ENCODE measurements around the gene UBXN7. TPM values are rescaled to one million over a fixed set of nuclear protein-coding genes. Genes with fewer than 3 reads are reported as not detected.

Gene UBXN7
- total and polyA plus RNA-seq, 2 of the 13 experiments (the other 11 are each of a cell fraction or from before 2014, with no cell fraction given), result 12.5 to 15.9 TPM

DNA sequence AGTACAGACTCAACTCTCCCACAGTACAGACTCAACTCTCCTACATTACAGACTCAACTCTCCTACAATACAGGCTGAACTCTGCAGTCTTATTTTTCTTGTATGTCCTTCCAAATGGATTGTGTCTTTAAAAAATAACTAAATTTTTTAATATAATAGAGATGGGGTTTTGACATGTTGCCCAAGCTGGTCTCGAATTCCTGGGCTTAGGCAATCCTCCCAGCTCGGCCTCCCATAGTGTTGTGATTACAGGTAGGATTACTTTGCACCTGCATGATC, 31.2 kb upstream of the UBXN7 start:
- no TSS peak for BruUV-seq (replicated peaks)
- H2AFZ ChIP-seq (ENCODE audit: low read length), result no peak overlapping the region
- H3K4me3 ChIP-seq (replicated peaks in 1 of 3; ENCODE audit: insufficient read depth in 1 of 3, low read depth in 2 of 3, low read length in 3 of 3), result no peak overlapping the region
- no peaks in the 10 kb centered on the region for H3K27me3 ChIP-seq (ENCODE audit: control insufficient read depth in 1 of 2, insufficient read depth in 2 of 2, low read length in 2 of 2)
- H3K4me1 ChIP-seq (ENCODE audit: insufficient read depth, low read length), result no peaks in the 10 kb centered on the region
- H3K79me2 ChIP-seq (ENCODE audit: insufficient read depth, low read length), result no peaks in the 10 kb centered on the region
- ATAC-seq, result no peak
- 71% methylated on average over 2 of the region's 2 CpGs for WGBS (ENCODE audit: low lambda C conversion rate)
- no peak for DNase-seq (ENCODE audit: low spot score)
- H3K27ac ChIP-seq (ENCODE audit: extremely low read length, insufficient read depth, low read length), result no peak overlapping the region
- CTCF ChIA-PET (ENCODE audit: low intra/inter-chr PET ratio, low total read pairs), result no interaction called here
- no peaks in the 10 kb centered on the region for H3K36me3 ChIP-seq (replicated peaks in 1 of 2; ENCODE audit: control insufficient read depth in 1 of 2, insufficient read depth in 2 of 2, low read length in 2 of 2)
- H3K9me3 ChIP-seq (ENCODE audit: low read length), result no peaks in the 10 kb centered on the region
- no peak for FAIRE-seq
- no peaks in the 10 kb centered on the region for H4K20me1 ChIP-seq (ENCODE audit: insufficient read depth, low read length)
- in situ Hi-C loops (cut with HindIII; ENCODE audit: extremely low pct_ligation_motif_present, low pct_unique_long_range_greater_than_20kb) (no loop called here), intact Hi-C loops (cut with micrococcal nuclease; ENCODE audit: unreplicated experiment) (no loop called here)
- H3K4me2 ChIP-seq (ENCODE audit: low read depth, low read length), result no peak overlapping the region
- no peak overlapping the region for H3K9ac ChIP-seq (ENCODE audit: insufficient read depth, low read depth, low read length)
- POLR2A ChIA-PET, result no interaction called here
- TF ChIP-seq, protein P1, sequence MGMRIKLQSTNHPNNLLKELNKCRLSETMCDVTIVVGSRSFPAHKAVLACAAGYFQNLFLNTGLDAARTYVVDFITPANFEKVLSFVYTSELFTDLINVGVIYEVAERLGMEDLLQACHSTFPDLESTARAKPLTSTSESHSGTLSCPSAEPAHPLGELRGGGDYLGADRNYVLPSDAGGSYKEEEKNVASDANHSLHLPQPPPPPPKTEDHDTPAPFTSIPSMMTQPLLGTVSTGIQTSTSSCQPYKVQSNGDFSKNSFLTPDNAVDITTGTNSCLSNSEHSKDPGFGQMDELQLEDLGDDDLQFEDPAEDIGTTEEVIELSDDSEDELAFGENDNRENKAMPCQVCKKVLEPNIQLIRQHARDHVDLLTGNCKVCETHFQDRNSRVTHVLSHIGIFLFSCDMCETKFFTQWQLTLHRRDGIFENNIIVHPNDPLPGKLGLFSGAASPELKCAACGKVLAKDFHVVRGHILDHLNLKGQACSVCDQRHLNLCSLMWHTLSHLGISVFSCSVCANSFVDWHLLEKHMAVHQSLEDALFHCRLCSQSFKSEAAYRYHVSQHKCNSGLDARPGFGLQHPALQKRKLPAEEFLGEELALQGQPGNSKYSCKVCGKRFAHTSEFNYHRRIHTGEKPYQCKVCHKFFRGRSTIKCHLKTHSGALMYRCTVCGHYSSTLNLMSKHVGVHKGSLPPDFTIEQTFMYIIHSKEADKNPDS (CRISPR knock-in tag; IDR thresholded peaks at IDR 0.05), result no peak
- TF ChIP-seq, protein P2, sequence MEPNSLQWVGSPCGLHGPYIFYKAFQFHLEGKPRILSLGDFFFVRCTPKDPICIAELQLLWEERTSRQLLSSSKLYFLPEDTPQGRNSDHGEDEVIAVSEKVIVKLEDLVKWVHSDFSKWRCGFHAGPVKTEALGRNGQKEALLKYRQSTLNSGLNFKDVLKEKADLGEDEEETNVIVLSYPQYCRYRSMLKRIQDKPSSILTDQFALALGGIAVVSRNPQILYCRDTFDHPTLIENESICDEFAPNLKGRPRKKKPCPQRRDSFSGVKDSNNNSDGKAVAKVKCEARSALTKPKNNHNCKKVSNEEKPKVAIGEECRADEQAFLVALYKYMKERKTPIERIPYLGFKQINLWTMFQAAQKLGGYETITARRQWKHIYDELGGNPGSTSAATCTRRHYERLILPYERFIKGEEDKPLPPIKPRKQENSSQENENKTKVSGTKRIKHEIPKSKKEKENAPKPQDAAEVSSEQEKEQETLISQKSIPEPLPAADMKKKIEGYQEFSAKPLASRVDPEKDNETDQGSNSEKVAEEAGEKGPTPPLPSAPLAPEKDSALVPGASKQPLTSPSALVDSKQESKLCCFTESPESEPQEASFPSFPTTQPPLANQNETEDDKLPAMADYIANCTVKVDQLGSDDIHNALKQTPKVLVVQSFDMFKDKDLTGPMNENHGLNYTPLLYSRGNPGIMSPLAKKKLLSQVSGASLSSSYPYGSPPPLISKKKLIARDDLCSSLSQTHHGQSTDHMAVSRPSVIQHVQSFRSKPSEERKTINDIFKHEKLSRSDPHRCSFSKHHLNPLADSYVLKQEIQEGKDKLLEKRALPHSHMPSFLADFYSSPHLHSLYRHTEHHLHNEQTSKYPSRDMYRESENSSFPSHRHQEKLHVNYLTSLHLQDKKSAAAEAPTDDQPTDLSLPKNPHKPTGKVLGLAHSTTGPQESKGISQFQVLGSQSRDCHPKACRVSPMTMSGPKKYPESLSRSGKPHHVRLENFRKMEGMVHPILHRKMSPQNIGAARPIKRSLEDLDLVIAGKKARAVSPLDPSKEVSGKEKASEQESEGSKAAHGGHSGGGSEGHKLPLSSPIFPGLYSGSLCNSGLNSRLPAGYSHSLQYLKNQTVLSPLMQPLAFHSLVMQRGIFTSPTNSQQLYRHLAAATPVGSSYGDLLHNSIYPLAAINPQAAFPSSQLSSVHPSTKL (CRISPR knock-in tag; IDR thresholded peaks at IDR 0.05), result no peak
- TF ChIP-seq HNRNPLL (IDR thresholded peaks at IDR 0.05; ENCODE audit: low read depth, low read length, poor library complexity, severe bottlenecking) (no peak), ZBTB42 (CRISPR knock-in tag; IDR thresholded peaks at IDR 0.05) (no peak), HOXA5 (CRISPR knock-in tag; IDR thresholded peaks at IDR 0.05) (no peak), TEAD3 (CRISPR knock-in tag; optimal IDR thresholded peaks at IDR 0.05; ENCODE audit: borderline replicate concordance) (no peak), MZF1 (CRISPR knock-in tag; IDR thresholded peaks at IDR 0.05; ENCODE audit: borderline replicate concordance) (no peak), REXO4 (CRISPR knock-in tag; IDR thresholded peaks at IDR 0.05; ENCODE audit: borderline replicate concordance) (no peak), MTF1 (CRISPR knock-in tag; IDR thresholded peaks at IDR 0.05) (no peak), ZNF777 (CRISPR knock-in tag; IDR thresholded peaks at IDR 0.05) (no peak), ZNF546 (CRISPR knock-in tag; conservative IDR thresholded peaks at IDR 0.05) (no peak), RORA (CRISPR knock-in tag; IDR thresholded peaks at IDR 0.05) (no peak), ZNF709 (CRISPR knock-in tag; IDR thresholded peaks at IDR 0.05) (no peak), PITX1 (CRISPR knock-in tag; IDR thresholded peaks at IDR 0.05) (no peak), ZNF558 (CRISPR knock-in tag; IDR thresholded peaks at IDR 0.05; ENCODE audit: borderline replicate concordance) (no peak)
- TF ChIP-seq, protein P3, sequence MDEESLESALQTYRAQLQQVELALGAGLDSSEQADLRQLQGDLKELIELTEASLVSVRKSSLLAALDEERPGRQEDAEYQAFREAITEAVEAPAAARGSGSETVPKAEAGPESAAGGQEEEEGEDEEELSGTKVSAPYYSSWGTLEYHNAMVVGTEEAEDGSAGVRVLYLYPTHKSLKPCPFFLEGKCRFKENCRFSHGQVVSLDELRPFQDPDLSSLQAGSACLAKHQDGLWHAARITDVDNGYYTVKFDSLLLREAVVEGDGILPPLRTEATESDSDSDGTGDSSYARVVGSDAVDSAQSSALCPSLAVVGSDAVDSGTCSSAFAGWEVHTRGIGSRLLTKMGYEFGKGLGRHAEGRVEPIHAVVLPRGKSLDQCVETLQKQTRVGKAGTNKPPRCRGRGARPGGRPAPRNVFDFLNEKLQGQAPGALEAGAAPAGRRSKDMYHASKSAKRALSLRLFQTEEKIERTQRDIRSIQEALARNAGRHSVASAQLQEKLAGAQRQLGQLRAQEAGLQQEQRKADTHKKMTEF (CRISPR knock-in tag; IDR thresholded peaks at IDR 0.05), result no peak
- TF ChIP-seq, protein P4, sequence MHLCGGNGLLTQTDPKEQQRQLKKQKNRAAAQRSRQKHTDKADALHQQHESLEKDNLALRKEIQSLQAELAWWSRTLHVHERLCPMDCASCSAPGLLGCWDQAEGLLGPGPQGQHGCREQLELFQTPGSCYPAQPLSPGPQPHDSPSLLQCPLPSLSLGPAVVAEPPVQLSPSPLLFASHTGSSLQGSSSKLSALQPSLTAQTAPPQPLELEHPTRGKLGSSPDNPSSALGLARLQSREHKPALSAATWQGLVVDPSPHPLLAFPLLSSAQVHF (CRISPR knock-in tag; IDR thresholded peaks at IDR 0.05), result no peak
